MV-4-11 (cell line): ENCODE measurements around the gene PTPRE.
A peak's percentile ranks its signal among the peaks of the same experiment; 100 is the strongest.

Experiments
- DNase-seq: peaks from one replicate; lab custom pipeline; 2025; lab: John Stamatoyannopoulos, UW

PTPRE gene

GRCh38 chr10:128060341-128061250, 153.7 kb downstream of the PTPRE start:
- DNase-seq: no peak

- no peak for DNase-seq
Observed at GRCh38 chr10:128061306-128062300, 154.7 kb downstream of the PTPRE start.

GRCh38 chr10:128062331-128062880, 155.5 kb downstream of the PTPRE start:
- peak; percentile 54 for DNase-seq

GRCh38 chr10:128062881-128063563, 156.1 kb downstream of the PTPRE start:
- DNase-seq: peak; percentile 94

- peak; percentile 56 for DNase-seq
Observed at GRCh38 chr10:128063736-128064107, 156.8 kb downstream of the PTPRE start.

- DNase-seq: peak; percentile 100
Observed at GRCh38 chr10:128064108-128064969, 157.4 kb downstream of the PTPRE start.

GRCh38 chr10:128064970-128065580, 158.2 kb downstream of the PTPRE start:
- DNase-seq: peak; percentile 91

- no peak for DNase-seq
Observed at GRCh38 chr10:128065881-128066534, 159.1 kb downstream of the PTPRE start.

GRCh38 chr10:128066870-128067382, 160.0 kb downstream of the PTPRE start:
- no peak for DNase-seq

- DNase-seq: no peak
Observed at GRCh38 chr10:128067691-128068397, 160.9 kb downstream of the PTPRE start.

- no peak for DNase-seq
Observed at GRCh38 chr10:128068398-128069285, 161.7 kb downstream of the PTPRE start.

- DNase-seq: peak; percentile 78
Observed at GRCh38 chr10:128069351-128070051, 162.6 kb downstream of the PTPRE start.

GRCh38 chr10:128070161-128070560, 163.3 kb downstream of the PTPRE start:
- no peak for DNase-seq

- no peak for DNase-seq
Observed at GRCh38 chr10:128070721-128071416, 164.0 kb downstream of the PTPRE start.

- no peak for DNase-seq
Observed at GRCh38 chr10:128071417-128071782, 164.5 kb downstream of the PTPRE start.

GRCh38 chr10:128072046-128072445, 165.1 kb downstream of the PTPRE start:
- DNase-seq: no peak
